Tibial nerve (tissue), 4 donors: ENCODE results near the gene TARBP2. TPM values are rescaled to one million over a fixed set of nuclear protein-coding genes. Genes with fewer than 3 reads are reported as not detected.

Source experiments
- DNase-seq, 2 donors: peaks; one replicate each; pipeline ENCODE4 v3.0.0-alpha.2; 2019; ENCODE audit warnings: low spot score in 2 of 2
- H3K27ac ChIP-seq, 4 donors: fragments of 200-600 bp; sonication (generic) in 3 of 4; one replicate each; pipeline ENCODE4 v1.5.1; 2017 to 2019; ENCODE audit warnings: mild to moderate bottlenecking in 1 of 4
- H3K27me3 ChIP-seq, 2 donors: fragments of 200-600 bp; sonication (generic) in 1 of 2; one replicate each; pipeline versions ENCODE4 v1.5.1 to v1.6.0; 2017 to 2019
- H3K36me3 ChIP-seq, 3 donors: fragments of 200-600 bp; sonication (generic); one replicate each; pipeline ENCODE4 v1.5.1; 2018 to 2019
- H3K4me1 ChIP-seq, 4 donors: fragments of 200-600 bp; sonication (generic) in 3 of 4; one replicate each; pipeline ENCODE4 v1.5.1; 2017 to 2019
- H3K4me3 ChIP-seq, 4 donors: fragments of 200-600 bp; sonication (generic) in 3 of 4; one replicate each; pipeline ENCODE4 v1.5.1; 2017 to 2019; ENCODE audit warnings: mild to moderate bottlenecking in 1 of 4, moderate library complexity in 1 of 4
- H3K9me3 ChIP-seq, 4 donors: fragments of 200-600 bp; sonication (generic) in 3 of 4; one replicate each; pipeline ENCODE4 v1.5.1; 2017 to 2019
- EP300 ChIP-seq, 2 donors: sonication (generic); formaldehyde crosslinking; IDR thresholded peaks; one replicate each; pipeline ENCODE4 v1.6.1; 2017; ENCODE audit warnings: antibody characterized with exemption in 2 of 2, mild to moderate bottlenecking in 1 of 2
- POLR2A ChIP-seq, 2 donors: fragments of 450-650 bp; IDR thresholded peaks; one replicate each; pipeline ENCODE4 v1.6.1; 2017; ENCODE audit warnings: antibody characterized with exemption in 2 of 2, mild to moderate bottlenecking in 2 of 2, moderate library complexity in 2 of 2
- whole genome bisulfite sequencing, 2 donors: methylation state at CpG; one replicate each; pipeline ENCODE4 v1.1.5; 2018; 5-methylcytosine and 5-hydroxymethylcytosine counted together
- total RNA-seq, 4 donors: library from RNA; depleted of rRNA; stranded (reverse); fragments of >200 nt; gene quantifications; one replicate each; pipeline ENCODE4 v1.1.0, GENCODE V29; 2016
- TF ChIP-seq, protein P1 (sequence below), 5 experiments: fragments of 200-600 bp in 3 of 5; fragments of 450-650 bp in 2 of 5; sonication (generic) in 3 of 5; IDR thresholded peaks; one replicate each; pipeline ENCODE4 v1.5.1; 2016 to 2019; ENCODE audit warnings: antibody characterized with exemption in 5 of 5, mild to moderate bottlenecking in 3 of 5, moderate library complexity in 2 of 5

The TARBP2 gene
- total RNA-seq, 4 donors from 2014 or later: 25.3 to 56.4 (median 36.1) TPM

DNA sequence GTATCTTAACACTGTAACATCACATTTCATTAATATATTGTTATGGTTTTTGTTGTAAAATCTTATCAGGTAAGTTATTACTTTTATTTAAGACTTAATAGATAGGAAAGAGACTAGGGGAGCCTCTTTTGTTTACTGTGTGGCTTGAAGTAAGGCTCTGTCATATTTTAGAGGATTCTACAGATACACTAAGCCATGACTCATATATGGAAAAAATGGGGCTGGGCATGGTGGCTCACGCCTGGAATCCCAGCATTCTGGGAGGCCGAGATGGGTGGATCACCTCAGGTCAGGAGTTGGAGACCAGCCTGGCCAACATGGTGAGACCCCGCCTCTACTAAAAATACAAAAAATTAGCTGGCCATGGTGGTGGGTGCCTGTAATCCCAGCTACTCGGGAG is 29.8 kb downstream of the TARBP2 start:
- no peak for DNase-seq
- H3K9me3 ChIP-seq: no peaks in the 10 kb centered on the region
- TF ChIP-seq, protein P1, sequence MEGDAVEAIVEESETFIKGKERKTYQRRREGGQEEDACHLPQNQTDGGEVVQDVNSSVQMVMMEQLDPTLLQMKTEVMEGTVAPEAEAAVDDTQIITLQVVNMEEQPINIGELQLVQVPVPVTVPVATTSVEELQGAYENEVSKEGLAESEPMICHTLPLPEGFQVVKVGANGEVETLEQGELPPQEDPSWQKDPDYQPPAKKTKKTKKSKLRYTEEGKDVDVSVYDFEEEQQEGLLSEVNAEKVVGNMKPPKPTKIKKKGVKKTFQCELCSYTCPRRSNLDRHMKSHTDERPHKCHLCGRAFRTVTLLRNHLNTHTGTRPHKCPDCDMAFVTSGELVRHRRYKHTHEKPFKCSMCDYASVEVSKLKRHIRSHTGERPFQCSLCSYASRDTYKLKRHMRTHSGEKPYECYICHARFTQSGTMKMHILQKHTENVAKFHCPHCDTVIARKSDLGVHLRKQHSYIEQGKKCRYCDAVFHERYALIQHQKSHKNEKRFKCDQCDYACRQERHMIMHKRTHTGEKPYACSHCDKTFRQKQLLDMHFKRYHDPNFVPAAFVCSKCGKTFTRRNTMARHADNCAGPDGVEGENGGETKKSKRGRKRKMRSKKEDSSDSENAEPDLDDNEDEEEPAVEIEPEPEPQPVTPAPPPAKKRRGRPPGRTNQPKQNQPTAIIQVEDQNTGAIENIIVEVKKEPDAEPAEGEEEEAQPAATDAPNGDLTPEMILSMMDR (IDR thresholded peaks at IDR 0.05): no peak
- TF ChIP-seq EP300 (IDR thresholded peaks at IDR 0.05): no peak
- no peak for TF ChIP-seq POLR2A (IDR thresholded peaks at IDR 0.05)
- no peak overlapping the region for H3K27ac ChIP-seq
- peaks cover 0 to 12% (median 0%) of the 10 kb centered on the region in 4 donors for H3K4me1 ChIP-seq
- no peaks in the 10 kb centered on the region for H3K27me3 ChIP-seq
- H3K36me3 ChIP-seq: peaks cover 3 to 99% (median 14%) of the 10 kb centered on the region in 3 donors
- H3K4me3 ChIP-seq: no peak overlapping the region
- 85 to 92% methylated on average over 4 of the region's 4 CpGs for WGBS, 2 donors

DNA sequence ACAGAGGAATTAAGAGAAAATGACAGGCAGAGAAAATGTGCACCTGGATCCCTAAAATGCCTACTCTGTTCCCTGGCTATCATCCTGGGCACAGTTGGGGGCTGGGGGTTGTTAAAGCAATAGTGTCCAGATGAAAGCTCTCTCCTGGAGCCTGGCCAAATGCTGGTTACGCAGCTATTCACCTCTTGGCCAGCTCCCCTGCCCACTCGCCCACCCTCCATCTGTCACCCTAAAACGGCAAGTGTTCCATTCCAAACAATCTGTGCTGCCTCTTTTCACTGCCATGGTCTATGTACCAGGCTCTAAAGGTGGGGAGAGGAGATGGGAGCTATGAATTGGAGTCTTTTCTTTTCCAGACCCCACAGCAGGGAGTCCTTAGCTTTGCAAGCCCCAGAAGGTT is 30.9 kb downstream of the TARBP2 start:
- H3K4me3 ChIP-seq: no peak overlapping the region
- peak overlapping the region in 2 of 4 donors; percentile 8 to 9 for H3K27ac ChIP-seq
- no peaks in the 10 kb centered on the region for H3K9me3 ChIP-seq
- 45 to 52% methylated on average over 3 of the region's 3 CpGs for WGBS, 2 donors
- no peak for DNase-seq
- no peaks in the 10 kb centered on the region for H3K27me3 ChIP-seq
- H3K36me3 ChIP-seq: peaks cover 3 to 99% (median 18%) of the 10 kb centered on the region in 3 donors
- TF ChIP-seq POLR2A (IDR thresholded peaks at IDR 0.05) (no peak), EP300 (IDR thresholded peaks at IDR 0.05) (no peak)
- TF ChIP-seq, protein P1 (IDR thresholded peaks at IDR 0.05): no peak
- peaks cover 0 to 12% (median 0%) of the 10 kb centered on the region in 4 donors for H3K4me1 ChIP-seq

DNA sequence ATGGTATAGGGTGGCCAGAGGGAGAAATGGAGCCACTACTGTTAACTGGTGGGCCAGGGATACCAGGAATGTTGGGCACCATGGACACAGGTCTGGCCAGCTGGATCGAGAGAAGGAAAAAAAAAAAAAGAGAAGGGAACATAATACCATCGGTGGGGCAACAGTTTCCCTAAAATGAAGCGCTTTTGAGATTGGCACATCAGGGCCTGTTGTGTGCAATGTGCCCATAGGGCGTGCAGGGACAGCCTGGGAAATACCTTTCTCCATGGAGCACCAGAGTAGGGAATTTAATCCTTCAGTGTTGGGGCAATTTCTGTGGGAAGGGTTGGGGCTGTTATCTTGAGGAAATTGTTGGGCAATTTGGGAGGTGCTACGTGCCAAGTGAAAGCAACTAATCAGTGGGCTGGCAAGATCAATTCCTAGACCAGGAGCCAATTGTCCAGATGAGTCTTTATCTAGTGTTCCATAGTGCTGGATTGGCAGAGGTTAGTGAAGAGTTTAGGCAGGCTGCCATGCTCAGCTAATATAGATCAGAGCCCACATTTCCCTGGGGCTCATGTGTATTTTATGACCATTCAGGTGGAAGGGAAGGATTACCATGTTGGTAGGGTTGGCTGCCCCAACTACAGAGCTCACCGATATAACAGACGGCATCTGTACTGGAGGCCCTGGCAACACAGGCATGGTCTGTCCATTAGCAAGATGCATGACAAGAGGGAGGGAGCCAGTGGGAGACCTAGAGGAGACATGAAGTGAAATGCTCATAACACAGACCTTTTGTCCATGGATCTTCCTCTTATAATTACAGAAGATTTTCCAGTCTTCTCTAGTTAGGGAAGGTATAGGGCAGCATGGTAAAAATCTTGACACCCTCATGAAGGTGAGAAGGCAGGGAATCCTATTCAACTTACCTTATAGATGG is 31.7 kb downstream of the TARBP2 start:
- H3K4me1 ChIP-seq: peaks cover 0 to 12% (median 0%) of the 10 kb centered on the region in 4 donors
- no peaks in the 10 kb centered on the region for H3K27me3 ChIP-seq
- 82% methylated on average over 7 of the region's 7 CpGs for WGBS, 2 donors
- no peak overlapping the region for H3K4me3 ChIP-seq
- DNase-seq: no peak
- no peaks in the 10 kb centered on the region for H3K9me3 ChIP-seq
- peak overlapping the region in 2 of 4 donors; percentile 16 to 83 for H3K27ac ChIP-seq
- H3K36me3 ChIP-seq: peaks cover 3 to 99% (median 24%) of the 10 kb centered on the region in 3 donors
- no peak for TF ChIP-seq POLR2A (IDR thresholded peaks at IDR 0.05)
- TF ChIP-seq, protein P1 (IDR thresholded peaks at IDR 0.05): no peak
- peak in 1 of 2 donors; percentile 13 for TF ChIP-seq EP300 (IDR thresholded peaks at IDR 0.05)

DNA sequence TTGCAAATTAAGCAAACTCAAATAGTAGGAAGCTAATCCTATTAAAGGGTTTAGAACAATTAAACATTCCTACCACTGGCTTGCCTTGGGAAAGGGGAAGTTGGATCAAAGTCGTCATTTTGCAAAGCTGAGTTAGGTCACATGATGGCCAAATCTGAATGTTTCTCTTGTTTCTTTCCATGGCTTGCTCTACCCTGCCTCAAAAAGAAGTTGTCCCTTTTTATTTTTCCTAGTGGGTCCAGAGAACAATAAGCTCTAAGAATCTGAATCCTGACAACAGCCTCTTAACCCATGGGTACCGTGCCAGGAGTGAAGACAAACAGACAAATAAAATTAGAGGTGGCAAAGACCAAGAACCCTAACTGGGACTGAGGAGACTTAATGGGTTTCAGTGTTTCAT is 32.4 kb downstream of the TARBP2 start:
- Histone ChIP-seq H3K27me3 (no peaks in the 10 kb centered on the region), H3K9me3 (no peaks in the 10 kb centered on the region), H3K4me1 (peaks cover 0 to 17% (median 5%) of the 10 kb centered on the region in 4 donors), H3K27ac (peak overlapping the region in 3 of 4 donors; percentile 1 to 83 (median 49)), H3K36me3 (peaks cover 3 to 96% (median 24%) of the 10 kb centered on the region in 3 donors), H3K4me3 (no peak overlapping the region)
- 32 to 33% methylated on average over 2 of the region's 2 CpGs for WGBS, 2 donors
- no peak for DNase-seq
- TF ChIP-seq POLR2A (IDR thresholded peaks at IDR 0.05): no peak

DNA sequence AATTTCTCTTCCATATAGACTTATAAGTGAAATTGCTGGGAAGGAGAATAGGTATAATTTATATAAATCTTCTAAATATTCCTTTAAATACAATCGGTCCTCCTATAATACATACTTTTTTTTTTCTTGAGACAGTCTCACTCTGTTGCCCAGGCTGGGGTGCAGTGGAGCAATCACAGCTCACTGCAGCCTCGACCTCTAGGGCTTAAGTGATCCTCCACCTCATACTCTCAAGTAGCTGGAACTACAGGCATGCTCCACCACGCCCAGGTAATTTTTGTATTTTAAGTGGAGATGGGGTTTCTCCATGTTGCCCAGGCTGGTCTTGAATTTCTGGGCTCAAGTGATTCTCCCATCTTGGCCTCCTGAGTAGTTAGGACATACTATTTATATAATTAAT is 35.9 kb downstream of the TARBP2 start:
- 92 to 94% methylated on average over 3 of the region's 3 CpGs for WGBS, 2 donors
- H3K27ac ChIP-seq: no peak overlapping the region
- TF ChIP-seq EP300 (IDR thresholded peaks at IDR 0.05) (no peak), POLR2A (IDR thresholded peaks at IDR 0.05) (no peak)
- TF ChIP-seq, protein P1 (IDR thresholded peaks at IDR 0.05): no peak
- H3K4me3 ChIP-seq: no peak overlapping the region
- no peak for DNase-seq
- peaks cover 0 to 96% (median 29%) of the 10 kb centered on the region in 3 donors for H3K36me3 ChIP-seq
- H3K27me3 ChIP-seq: no peaks in the 10 kb centered on the region
- H3K9me3 ChIP-seq: no peaks in the 10 kb centered on the region
- H3K4me1 ChIP-seq: peaks cover 0 to 23% (median 9%) of the 10 kb centered on the region in 4 donors
